Measurements from ENCODE around the gene KRT23. TPM values are rescaled to one million over a fixed set of nuclear protein-coding genes. Genes with fewer than 3 reads are reported as not detected.

The KRT23 gene
- total RNA-seq, 1 donor from 2014 or later, result 0.80 TPM

GRCh38 chr17:40873255-40873654 lies 64.2 kb downstream of the KRT23 start:
- no peak for DNase-seq (ENCODE audit: low spot score)

Other genes starting within 250 kb of the KRT23 start
- gene KRT24, start 233.9 kb downstream of the KRT23 start, total RNA-seq, result not detected
- gene KRT25, start 182.3 kb downstream of the KRT23 start, total RNA-seq, result not detected
- gene KRT26, start 165.4 kb downstream of the KRT23 start, total RNA-seq, result not detected
- not detected for gene KRT27, start 155.1 kb downstream of the KRT23 start, total RNA-seq
- not detected for gene KRT28, start 137.7 kb downstream of the KRT23 start, total RNA-seq
- 38.6 TPM for gene KRT10, start 115.0 kb downstream of the KRT23 start, total RNA-seq
- not detected for gene KRT12, start 70.4 kb downstream of the KRT23 start, total RNA-seq
- gene KRT20, start 52.4 kb downstream of the KRT23 start, total RNA-seq, result 1.2 TPM
- gene KRT39, start 29.3 kb upstream of the KRT23 start, total RNA-seq, result not detected
- not detected for gene KRT40, start 46.7 kb upstream of the KRT23 start, total RNA-seq
- gene KRTAP3-3, start 56.5 kb upstream of the KRT23 start, total RNA-seq, result not detected
- not detected for gene KRTAP3-2, start 62.3 kb upstream of the KRT23 start, total RNA-seq
- not detected for gene KRTAP3-1, start 71.5 kb upstream of the KRT23 start, total RNA-seq
- gene KRTAP1-5, start 89.6 kb upstream of the KRT23 start, total RNA-seq, result not detected
- not detected for gene KRTAP1-4, start 92.5 kb upstream of the KRT23 start, total RNA-seq
- gene KRTAP1-3, start 97.2 kb upstream of the KRT23 start, total RNA-seq, result not detected
- gene KRTAP1-1, start 103.8 kb upstream of the KRT23 start, total RNA-seq, result not detected
- not detected for gene KRTAP2-1, start 109.7 kb upstream of the KRT23 start, total RNA-seq
- gene KRTAP2-2, start 117.6 kb upstream of the KRT23 start, total RNA-seq, result not detected
- not detected for gene KRTAP2-3, start 122.5 kb upstream of the KRT23 start, total RNA-seq
- not detected for gene KRTAP2-4, start 128.2 kb upstream of the KRT23 start, total RNA-seq
- gene KRTAP4-7, start 146.5 kb upstream of the KRT23 start, total RNA-seq, result not detected
- not detected for gene KRTAP4-8, start 160.5 kb upstream of the KRT23 start, total RNA-seq
- not detected for gene KRTAP4-16, start 164.6 kb upstream of the KRT23 start, total RNA-seq
- not detected for gene KRTAP4-9, start 167.7 kb upstream of the KRT23 start, total RNA-seq
- gene KRTAP4-11, start 180.7 kb upstream of the KRT23 start, total RNA-seq, result not detected
- not detected for gene KRTAP4-12, start 186.5 kb upstream of the KRT23 start, total RNA-seq
- not detected for gene KRTAP4-6, start 202.9 kb upstream of the KRT23 start, total RNA-seq
- gene KRTAP4-5, start 212.2 kb upstream of the KRT23 start, total RNA-seq, result not detected
- not detected for gene KRTAP4-4, start 223.1 kb upstream of the KRT23 start, total RNA-seq
- gene KRTAP4-3, start 230.6 kb upstream of the KRT23 start, total RNA-seq, result not detected
- gene KRTAP4-2, start 240.6 kb upstream of the KRT23 start, total RNA-seq, result not detected
- gene KRTAP4-1, start 247.3 kb upstream of the KRT23 start, total RNA-seq, result not detected